SK-N-SH treated with all-trans-retinoic acid at 6 μM for 48 hours (cell line): ENCODE measurements around the gene SNX9.

Experiments
- ATAC-seq: fragments of 200-7000 bp; cut with Tn5 transposase; 3 replicates; pipeline ENCODE4 v1.9.1; 2020; ENCODE audit warnings: mild to moderate bottlenecking, moderate library complexity
- ARNTL ChIP-seq: fragments of 450-650 bp; formaldehyde crosslinking; IDR thresholded peaks from 2 replicates; pipeline ENCODE4 v1.5.0; 2020; ENCODE audit warnings: low read depth, mild to moderate bottlenecking, moderate library complexity, borderline replicate concordance
- CSDC2 ChIP-seq: fragments of 250-450 bp; sonication (Bioruptor Pico); IDR thresholded peaks from 2 replicates; pipeline ENCODE4 v1.5.0; 2020; ENCODE audit warnings: mild to moderate bottlenecking, moderate library complexity
- ESRRG ChIP-seq: fragments of 250-450 bp; sonication (Bioruptor Pico); IDR thresholded peaks from 2 replicates; pipeline ENCODE4 v1.6.1; 2021; ENCODE audit warnings: mild to moderate bottlenecking
- GLIS3 ChIP-seq: fragments of 250-450 bp; sonication (Bioruptor Pico); IDR thresholded peaks from 2 replicates; pipeline ENCODE4 v1.5.0; 2020; ENCODE audit warnings: mild to moderate bottlenecking, moderate library complexity
- OSR1 ChIP-seq: fragments of 250-450 bp; sonication (Bioruptor Pico); IDR thresholded peaks from 2 replicates; pipeline ENCODE4 v1.8.0; 2022; ENCODE audit warnings: moderate library complexity, mild to moderate bottlenecking, inconsistent platforms
- PPARA ChIP-seq: fragments of 250-450 bp; sonication (Bioruptor Pico); IDR thresholded peaks from 2 replicates; pipeline ENCODE4 v1.5.0; 2020; ENCODE audit warnings: mild to moderate bottlenecking, borderline replicate concordance
- RARB ChIP-seq: fragments of 250-450 bp; sonication (Bioruptor Pico); IDR thresholded peaks from 2 replicates; pipeline ENCODE4 v1.8.0; 2021; ENCODE audit warnings: mild to moderate bottlenecking, moderate library complexity
- SNAI2 ChIP-seq: fragments of 250-450 bp; sonication (Bioruptor Pico); IDR thresholded peaks from 2 replicates; pipeline ENCODE4 v1.5.0; 2020; ENCODE audit warnings: mild to moderate bottlenecking, moderate library complexity
- TOX ChIP-seq: fragments of 250-450 bp; sonication (Bioruptor Pico); IDR thresholded peaks from 2 replicates; pipeline ENCODE4 v1.8.0; 2021; ENCODE audit warnings: mild to moderate bottlenecking, moderate library complexity, borderline replicate concordance
- ZFP3 ChIP-seq: fragments of 250-450 bp; sonication (Bioruptor Pico); IDR thresholded peaks from 2 replicates; pipeline ENCODE4 v1.5.0; 2020; ENCODE audit warnings: mild to moderate bottlenecking, moderate library complexity
- TF ChIP-seq, protein P1 (sequence below): fragments of 250-450 bp; sonication (Bioruptor Pico); IDR thresholded peaks from 2 replicates; pipeline ENCODE4 v1.5.1; 2020; ENCODE audit warnings: low read depth, mild to moderate bottlenecking, moderate library complexity
- TF ChIP-seq, protein P2 (sequence below): fragments of 250-450 bp; sonication (Bioruptor Pico); IDR thresholded peaks from 2 replicates; pipeline ENCODE4 v1.8.0; 2021; ENCODE audit warnings: low read depth, mild to moderate bottlenecking, moderate library complexity, borderline replicate concordance
- TF ChIP-seq, protein P3 (sequence below): fragments of 250-450 bp; sonication (Bioruptor Pico); IDR thresholded peaks from 2 replicates; pipeline ENCODE4 v1.5.1; 2021; ENCODE audit warnings: mild to moderate bottlenecking, moderate library complexity
- TF ChIP-seq, protein P4 (sequence below): fragments of 250-450 bp; sonication (Bioruptor Pico); IDR thresholded peaks from 2 replicates; pipeline ENCODE4 v1.8.0; 2020; ENCODE audit warnings: mild to moderate bottlenecking, moderate library complexity, borderline replicate concordance
- TF ChIP-seq, protein P5 (sequence below): fragments of 250-450 bp; sonication (Bioruptor Pico); IDR thresholded peaks from 2 replicates; pipeline ENCODE4 v1.5.0; 2020; ENCODE audit warnings: mild to moderate bottlenecking, moderate library complexity

Gene SNX9

DNA sequence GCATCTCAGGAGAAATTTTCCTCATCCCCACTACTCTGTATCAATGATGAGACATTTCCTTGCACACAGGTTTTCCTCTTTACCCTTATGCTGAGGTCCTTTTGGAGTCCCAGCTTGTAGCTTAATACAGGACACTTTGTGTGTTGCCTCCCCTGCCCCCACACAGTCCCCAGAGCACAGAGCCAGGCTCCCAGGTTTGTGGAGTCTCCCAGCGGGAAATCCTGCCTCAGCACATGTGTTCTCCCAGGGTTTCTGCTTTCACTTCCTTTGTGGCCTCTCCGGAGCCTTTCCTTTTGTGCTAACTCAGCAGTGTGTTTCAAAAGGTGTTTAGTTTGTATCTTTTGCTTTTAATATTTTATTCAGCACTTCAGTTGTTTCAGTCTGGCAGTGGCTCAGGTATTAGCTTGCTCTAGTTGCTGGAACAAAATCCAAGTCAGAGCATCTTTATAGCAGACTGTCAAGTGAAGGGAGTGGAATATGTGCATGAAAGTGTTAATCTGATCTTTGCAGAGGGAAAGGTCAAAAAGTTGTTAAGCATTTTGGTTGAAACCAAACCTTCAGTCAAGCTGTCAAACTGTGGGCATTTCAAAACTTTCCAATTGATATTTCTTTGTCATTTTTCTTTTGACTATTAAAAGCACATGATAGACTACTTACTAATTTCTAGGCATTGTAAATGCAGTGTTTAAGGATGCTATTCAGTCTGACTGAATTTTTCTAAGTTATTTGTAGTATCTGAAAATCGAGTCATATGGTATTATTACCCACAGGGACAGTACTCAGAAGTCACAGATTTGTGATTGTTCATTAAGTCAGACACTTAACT lies 8.6 kb downstream of the SNX9 start:
- ATAC-seq, result no peak; the same call in 2 of the 3 replicates
- TF ChIP-seq, protein P1, sequence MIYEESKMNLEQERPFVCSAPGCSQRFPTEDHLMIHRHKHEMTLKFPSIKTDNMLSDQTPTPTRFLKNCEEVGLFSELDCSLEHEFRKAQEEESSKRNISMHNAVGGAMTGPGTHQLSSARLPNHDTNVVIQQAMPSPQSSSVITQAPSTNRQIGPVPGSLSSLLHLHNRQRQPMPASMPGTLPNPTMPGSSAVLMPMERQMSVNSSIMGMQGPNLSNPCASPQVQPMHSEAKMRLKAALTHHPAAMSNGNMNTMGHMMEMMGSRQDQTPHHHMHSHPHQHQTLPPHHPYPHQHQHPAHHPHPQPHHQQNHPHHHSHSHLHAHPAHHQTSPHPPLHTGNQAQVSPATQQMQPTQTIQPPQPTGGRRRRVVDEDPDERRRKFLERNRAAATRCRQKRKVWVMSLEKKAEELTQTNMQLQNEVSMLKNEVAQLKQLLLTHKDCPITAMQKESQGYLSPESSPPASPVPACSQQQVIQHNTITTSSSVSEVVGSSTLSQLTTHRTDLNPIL (CRISPR knock-in tag), result no peak
- TF ChIP-seq, protein P2, sequence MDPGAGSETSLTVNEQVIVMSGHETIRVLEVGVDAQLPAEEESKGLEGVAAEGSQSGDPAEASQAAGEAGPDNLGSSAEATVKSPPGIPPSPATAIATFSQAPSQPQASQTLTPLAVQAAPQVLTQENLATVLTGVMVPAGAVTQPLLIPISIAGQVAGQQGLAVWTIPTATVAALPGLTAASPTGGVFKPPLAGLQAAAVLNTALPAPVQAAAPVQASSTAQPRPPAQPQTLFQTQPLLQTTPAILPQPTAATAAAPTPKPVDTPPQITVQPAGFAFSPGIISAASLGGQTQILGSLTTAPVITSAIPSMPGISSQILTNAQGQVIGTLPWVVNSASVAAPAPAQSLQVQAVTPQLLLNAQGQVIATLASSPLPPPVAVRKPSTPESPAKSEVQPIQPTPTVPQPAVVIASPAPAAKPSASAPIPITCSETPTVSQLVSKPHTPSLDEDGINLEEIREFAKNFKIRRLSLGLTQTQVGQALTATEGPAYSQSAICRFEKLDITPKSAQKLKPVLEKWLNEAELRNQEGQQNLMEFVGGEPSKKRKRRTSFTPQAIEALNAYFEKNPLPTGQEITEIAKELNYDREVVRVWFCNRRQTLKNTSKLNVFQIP, result no peak
- TF ChIP-seq SNAI2 (no peak), RARB (no peak), OSR1 (CRISPR knock-in tag) (no peak), ESRRG (CRISPR knock-in tag) (no peak)
- TF ChIP-seq, protein P3, sequence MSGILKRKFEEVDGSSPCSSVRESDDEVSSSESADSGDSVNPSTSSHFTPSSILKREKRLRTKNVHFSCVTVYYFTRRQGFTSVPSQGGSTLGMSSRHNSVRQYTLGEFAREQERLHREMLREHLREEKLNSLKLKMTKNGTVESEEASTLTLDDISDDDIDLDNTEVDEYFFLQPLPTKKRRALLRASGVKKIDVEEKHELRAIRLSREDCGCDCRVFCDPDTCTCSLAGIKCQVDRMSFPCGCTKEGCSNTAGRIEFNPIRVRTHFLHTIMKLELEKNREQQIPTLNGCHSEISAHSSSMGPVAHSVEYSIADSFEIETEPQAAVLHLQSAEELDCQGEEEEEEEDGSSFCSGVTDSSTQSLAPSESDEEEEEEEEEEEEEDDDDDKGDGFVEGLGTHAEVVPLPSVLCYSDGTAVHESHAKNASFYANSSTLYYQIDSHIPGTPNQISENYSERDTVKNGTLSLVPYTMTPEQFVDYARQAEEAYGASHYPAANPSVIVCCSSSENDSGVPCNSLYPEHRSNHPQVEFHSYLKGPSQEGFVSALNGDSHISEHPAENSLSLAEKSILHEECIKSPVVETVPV (CRISPR knock-in tag), result no peak
- TF ChIP-seq, all 23 proteins: peak for 0

DNA sequence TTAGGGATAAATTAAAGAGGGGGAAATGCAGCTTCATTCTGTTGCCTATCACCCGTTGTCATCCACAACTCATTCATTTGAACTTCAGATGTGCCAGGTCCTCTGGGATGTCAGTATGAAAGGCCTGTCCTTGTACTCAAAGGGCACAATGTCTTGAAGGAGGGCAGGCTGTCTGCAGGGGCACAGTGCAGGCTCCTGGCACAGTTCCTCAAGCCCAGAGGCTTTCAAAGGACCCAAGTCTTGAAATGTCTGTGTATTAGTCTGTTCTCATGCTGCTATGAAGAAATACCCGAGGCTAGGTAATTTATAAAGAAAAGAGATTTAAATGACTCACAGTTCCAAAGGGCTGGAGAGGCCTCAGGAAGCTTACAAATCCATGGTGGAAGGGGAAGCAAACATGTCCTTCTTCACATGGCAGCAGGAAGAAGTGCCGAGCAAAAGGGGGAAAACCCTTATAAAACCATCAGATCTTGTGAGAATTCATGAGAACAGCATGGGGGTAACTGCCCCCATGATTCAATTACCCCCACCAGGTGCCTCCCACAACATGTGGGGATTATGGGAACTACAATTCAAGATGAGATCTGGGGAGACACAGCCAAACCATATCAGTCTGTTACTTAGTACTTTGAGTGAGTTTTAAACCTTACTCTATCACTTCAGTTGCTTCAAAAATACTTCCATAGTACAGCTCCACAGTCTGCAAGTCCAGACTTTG lies 9.4 kb downstream of the SNX9 start:
- no peak for TF ChIP-seq ARNTL
- TF ChIP-seq, protein P1 (CRISPR knock-in tag), result no peak
- no peak for TF ChIP-seq TOX (CRISPR knock-in tag)
- TF ChIP-seq, protein P4, sequence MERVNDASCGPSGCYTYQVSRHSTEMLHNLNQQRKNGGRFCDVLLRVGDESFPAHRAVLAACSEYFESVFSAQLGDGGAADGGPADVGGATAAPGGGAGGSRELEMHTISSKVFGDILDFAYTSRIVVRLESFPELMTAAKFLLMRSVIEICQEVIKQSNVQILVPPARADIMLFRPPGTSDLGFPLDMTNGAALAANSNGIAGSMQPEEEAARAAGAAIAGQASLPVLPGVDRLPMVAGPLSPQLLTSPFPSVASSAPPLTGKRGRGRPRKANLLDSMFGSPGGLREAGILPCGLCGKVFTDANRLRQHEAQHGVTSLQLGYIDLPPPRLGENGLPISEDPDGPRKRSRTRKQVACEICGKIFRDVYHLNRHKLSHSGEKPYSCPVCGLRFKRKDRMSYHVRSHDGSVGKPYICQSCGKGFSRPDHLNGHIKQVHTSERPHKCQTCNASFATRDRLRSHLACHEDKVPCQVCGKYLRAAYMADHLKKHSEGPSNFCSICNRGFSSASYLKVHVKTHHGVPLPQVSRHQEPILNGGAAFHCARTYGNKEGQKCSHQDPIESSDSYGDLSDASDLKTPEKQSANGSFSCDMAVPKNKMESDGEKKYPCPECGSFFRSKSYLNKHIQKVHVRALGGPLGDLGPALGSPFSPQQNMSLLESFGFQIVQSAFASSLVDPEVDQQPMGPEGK (CRISPR knock-in tag), result no peak
- TF ChIP-seq CSDC2 (CRISPR knock-in tag), result no peak
- no peak for TF ChIP-seq RARB
- no peak for TF ChIP-seq PPARA (CRISPR knock-in tag)
- TF ChIP-seq, protein P5, sequence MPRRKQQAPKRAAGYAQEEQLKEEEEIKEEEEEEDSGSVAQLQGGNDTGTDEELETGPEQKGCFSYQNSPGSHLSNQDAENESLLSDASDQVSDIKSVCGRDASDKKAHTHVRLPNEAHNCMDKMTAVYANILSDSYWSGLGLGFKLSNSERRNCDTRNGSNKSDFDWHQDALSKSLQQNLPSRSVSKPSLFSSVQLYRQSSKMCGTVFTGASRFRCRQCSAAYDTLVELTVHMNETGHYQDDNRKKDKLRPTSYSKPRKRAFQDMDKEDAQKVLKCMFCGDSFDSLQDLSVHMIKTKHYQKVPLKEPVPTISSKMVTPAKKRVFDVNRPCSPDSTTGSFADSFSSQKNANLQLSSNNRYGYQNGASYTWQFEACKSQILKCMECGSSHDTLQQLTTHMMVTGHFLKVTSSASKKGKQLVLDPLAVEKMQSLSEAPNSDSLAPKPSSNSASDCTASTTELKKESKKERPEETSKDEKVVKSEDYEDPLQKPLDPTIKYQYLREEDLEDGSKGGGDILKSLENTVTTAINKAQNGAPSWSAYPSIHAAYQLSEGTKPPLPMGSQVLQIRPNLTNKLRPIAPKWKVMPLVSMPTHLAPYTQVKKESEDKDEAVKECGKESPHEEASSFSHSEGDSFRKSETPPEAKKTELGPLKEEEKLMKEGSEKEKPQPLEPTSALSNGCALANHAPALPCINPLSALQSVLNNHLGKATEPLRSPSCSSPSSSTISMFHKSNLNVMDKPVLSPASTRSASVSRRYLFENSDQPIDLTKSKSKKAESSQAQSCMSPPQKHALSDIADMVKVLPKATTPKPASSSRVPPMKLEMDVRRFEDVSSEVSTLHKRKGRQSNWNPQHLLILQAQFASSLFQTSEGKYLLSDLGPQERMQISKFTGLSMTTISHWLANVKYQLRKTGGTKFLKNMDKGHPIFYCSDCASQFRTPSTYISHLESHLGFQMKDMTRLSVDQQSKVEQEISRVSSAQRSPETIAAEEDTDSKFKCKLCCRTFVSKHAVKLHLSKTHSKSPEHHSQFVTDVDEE (CRISPR knock-in tag), result no peak
- TF ChIP-seq GLIS3 (CRISPR knock-in tag), result no peak
- no peak for TF ChIP-seq ZFP3 (CRISPR knock-in tag)
- TF ChIP-seq, protein P3 (CRISPR knock-in tag), result no peak
- TF ChIP-seq, all 23 proteins: peak for 0
- no peak for ATAC-seq
